KMS-11 (cell line): ENCODE results near the gene ITGB5.
"Not testable (repeated sequence)": the region's sequence is repeated elsewhere in the genome, so short reads cannot be mapped to it uniquely, and the experiment has no call there.

ENCODE experiments used
- H2AFZ ChIP-seq: fragments of 200-600 bp; sonication (generic); 2 replicates; pipeline ENCODE4 v1.6.1; 2016; ENCODE audit warnings: antibody characterized with exemption, mixed run types, low read depth
- H3K27ac ChIP-seq: fragments of 200-600 bp; sonication (generic); 2 replicates; pipeline ENCODE4 v1.6.1; 2016; ENCODE audit warnings: mild to moderate bottlenecking, mixed run types
- H3K27me3 ChIP-seq: fragments of 200-600 bp; sonication (generic); 2 replicates; pipeline ENCODE4 v1.6.1; 2017; ENCODE audit warnings: mild to moderate bottlenecking, low read depth, mixed run types, moderate library complexity; ENCODE audit not compliant: insufficient read depth
- H3K36me3 ChIP-seq: fragments of 200-600 bp; sonication (generic); 2 replicates; pipeline ENCODE4 v1.6.1; 2017; ENCODE audit warnings: mild to moderate bottlenecking, mixed run types; ENCODE audit not compliant: insufficient read depth
- H3K4me1 ChIP-seq: fragments of 200-600 bp; sonication (generic); 2 replicates; pipeline ENCODE4 v1.6.1; 2016; ENCODE audit warnings: mild to moderate bottlenecking, low read depth, mixed run types; ENCODE audit not compliant: poor library complexity, severe bottlenecking
- H3K4me2 ChIP-seq: fragments of 200-600 bp; sonication (generic); 2 replicates; pipeline ENCODE4 v1.7.0; 2016; ENCODE audit warnings: mild to moderate bottlenecking, mixed run types
- H3K4me3 ChIP-seq: fragments of 200-600 bp; sonication (generic); IDR thresholded peaks from 2 replicates; pipeline ENCODE4 v1.6.1; 2017; ENCODE audit warnings: low read depth, low read length, mixed read lengths; ENCODE audit not compliant: insufficient read depth
- H3K79me2 ChIP-seq: fragments of 200-600 bp; sonication (generic); 2 replicates; pipeline ENCODE4 v1.6.1; 2016; ENCODE audit warnings: low read depth, mixed run types; ENCODE audit not compliant: insufficient read depth
- H3K9ac ChIP-seq: fragments of 200-600 bp; sonication (generic); 2 replicates; pipeline ENCODE4 v1.6.1; 2016; ENCODE audit warnings: mild to moderate bottlenecking, mixed run types
- H4K20me1 ChIP-seq: fragments of 200-600 bp; sonication (generic); 2 replicates; pipeline ENCODE4 v1.6.1; 2016; ENCODE audit warnings: mild to moderate bottlenecking, mixed run types; ENCODE audit not compliant: insufficient read depth
- TF ChIP-seq, protein P1 (sequence below): fragments of 200-600 bp; sonication (generic); conservative IDR thresholded peaks from 2 replicates; pipeline ENCODE4 v1.6.1; 2017; ENCODE audit warnings: low read depth, mild to moderate bottlenecking, antibody characterized with exemption, low read length, moderate library complexity, mixed read lengths

Gene ITGB5

DNA sequence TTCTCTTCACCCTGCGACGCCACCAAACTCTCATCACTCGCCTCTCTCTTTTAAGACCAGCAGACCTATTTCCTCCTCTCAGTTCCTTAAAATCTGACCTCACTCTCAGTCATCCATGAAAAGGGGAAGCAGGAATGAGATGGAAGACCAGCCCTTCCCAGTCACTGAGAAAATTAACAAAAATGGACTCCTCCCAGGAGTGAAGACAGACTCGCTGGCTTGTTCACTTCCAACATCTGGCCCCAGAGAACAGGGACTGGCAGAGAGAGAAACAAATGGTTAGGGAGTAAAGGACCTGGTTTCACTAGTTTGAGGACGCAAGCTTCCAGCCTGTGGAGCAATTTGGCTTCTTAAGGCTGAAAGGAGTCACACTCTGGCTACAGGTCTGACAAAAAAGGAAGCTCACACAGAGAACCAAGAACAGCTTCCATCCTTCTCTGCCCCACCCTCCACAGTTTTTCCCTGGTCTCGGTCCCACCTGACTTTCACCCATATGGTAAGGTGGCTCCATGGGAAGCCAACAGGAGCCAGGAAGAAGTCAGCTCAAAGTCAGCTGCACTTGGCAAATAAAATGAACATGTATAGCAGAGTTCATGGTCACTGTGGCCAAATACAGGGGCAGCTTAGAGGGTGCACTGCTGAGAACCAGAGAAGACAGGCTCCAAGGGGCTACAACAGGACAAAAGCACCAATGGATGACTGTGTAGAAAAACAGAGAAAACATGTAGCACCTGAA, 57.2 kb downstream of the ITGB5 start:
- Histone ChIP-seq H3K79me2 (no peaks in the 10 kb centered on the region), H3K27ac (no peak overlapping the region)

GRCh38 chr3:124829178-124829818, 57.9 kb downstream of the ITGB5 start:
- Histone ChIP-seq H2AFZ (no peak overlapping the region), H3K27ac (no peak overlapping the region), H3K4me2 (no peak overlapping the region), H3K27me3 (no peaks in the 10 kb centered on the region), H3K4me1 (peaks cover 23% of the 10 kb centered on the region), H3K36me3 (no peaks in the 10 kb centered on the region), H4K20me1 (no peaks in the 10 kb centered on the region), H3K79me2 (no peaks in the 10 kb centered on the region), H3K4me3 (no peak overlapping the region), H3K9ac (no peak overlapping the region)
- TF ChIP-seq, protein P1, sequence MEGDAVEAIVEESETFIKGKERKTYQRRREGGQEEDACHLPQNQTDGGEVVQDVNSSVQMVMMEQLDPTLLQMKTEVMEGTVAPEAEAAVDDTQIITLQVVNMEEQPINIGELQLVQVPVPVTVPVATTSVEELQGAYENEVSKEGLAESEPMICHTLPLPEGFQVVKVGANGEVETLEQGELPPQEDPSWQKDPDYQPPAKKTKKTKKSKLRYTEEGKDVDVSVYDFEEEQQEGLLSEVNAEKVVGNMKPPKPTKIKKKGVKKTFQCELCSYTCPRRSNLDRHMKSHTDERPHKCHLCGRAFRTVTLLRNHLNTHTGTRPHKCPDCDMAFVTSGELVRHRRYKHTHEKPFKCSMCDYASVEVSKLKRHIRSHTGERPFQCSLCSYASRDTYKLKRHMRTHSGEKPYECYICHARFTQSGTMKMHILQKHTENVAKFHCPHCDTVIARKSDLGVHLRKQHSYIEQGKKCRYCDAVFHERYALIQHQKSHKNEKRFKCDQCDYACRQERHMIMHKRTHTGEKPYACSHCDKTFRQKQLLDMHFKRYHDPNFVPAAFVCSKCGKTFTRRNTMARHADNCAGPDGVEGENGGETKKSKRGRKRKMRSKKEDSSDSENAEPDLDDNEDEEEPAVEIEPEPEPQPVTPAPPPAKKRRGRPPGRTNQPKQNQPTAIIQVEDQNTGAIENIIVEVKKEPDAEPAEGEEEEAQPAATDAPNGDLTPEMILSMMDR, result no peak

More for the DNA sequence above, 57.2 kb downstream of the ITGB5 start:
- H3K4me2 ChIP-seq, result no peak overlapping the region
- no peak overlapping the region for H3K9ac ChIP-seq
- H3K4me1 ChIP-seq, result peaks cover 27% of the 10 kb centered on the region
- no peaks in the 10 kb centered on the region for H3K36me3 ChIP-seq
- H4K20me1 ChIP-seq, result no peaks in the 10 kb centered on the region
- no peaks in the 10 kb centered on the region for H3K27me3 ChIP-seq
- TF ChIP-seq, protein P1, result no peak
- H2AFZ ChIP-seq, result no peak overlapping the region
- H3K4me3 ChIP-seq, result no peak overlapping the region

DNA sequence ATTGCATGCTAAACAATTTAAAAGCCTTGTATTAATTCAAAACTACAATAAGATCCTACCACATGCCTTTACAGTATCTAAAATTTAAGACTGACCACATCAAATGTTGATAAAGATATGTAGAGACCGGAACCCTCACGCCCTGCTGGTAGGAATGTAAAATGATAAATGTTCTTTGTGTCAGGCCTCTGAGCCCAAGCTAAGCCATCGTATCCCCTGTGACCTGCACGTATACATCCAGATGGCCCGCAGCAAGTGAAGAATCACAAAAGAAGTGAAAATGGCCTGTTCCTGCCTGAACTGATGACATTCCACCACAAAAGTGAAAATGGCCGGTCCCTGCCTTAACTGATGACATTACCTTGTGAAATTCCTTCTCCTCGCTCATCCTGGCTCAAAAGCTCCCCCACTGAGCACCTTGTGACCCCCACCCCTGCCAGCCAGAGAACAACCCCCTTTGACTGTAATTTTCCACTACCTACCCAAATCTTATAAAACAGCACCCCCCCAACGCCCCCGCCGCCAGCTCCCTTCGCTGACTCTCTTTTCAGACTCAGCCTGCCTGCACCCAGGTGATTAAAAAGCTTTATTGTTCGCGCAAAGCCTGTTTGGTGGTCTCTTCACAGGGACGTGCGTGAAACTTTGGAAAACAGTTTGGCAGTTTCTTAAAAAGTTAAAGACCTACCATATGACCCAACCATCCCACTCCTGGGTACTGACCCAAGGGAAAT, 59.5 kb downstream of the ITGB5 start:
- H3K4me1 ChIP-seq, result peaks cover 12% of the 10 kb centered on the region
- H2AFZ ChIP-seq, H3K27ac ChIP-seq, H4K20me1 ChIP-seq, H3K36me3 ChIP-seq, H3K9ac ChIP-seq, H3K79me2 ChIP-seq, H3K27me3 ChIP-seq, H3K4me3 ChIP-seq: not testable (repeated sequence)
- 0 out of 2 replicates have a peak overlapping the region, but pooled peaks have one; percentile 19 for H3K4me2 ChIP-seq
- TF ChIP-seq, protein P1, result peak; percentile 24; the same call in 1 of the 2 replicates

GRCh38 chr3:124826703-124827102, 60.5 kb downstream of the ITGB5 start:
- H2AFZ ChIP-seq, result no peak overlapping the region
- no peaks in the 10 kb centered on the region for H3K27me3 ChIP-seq
- no peak overlapping the region for H3K9ac ChIP-seq
- H3K4me3 ChIP-seq, result no peak overlapping the region
- H3K79me2 ChIP-seq, result no peaks in the 10 kb centered on the region
- H3K4me1 ChIP-seq, result peaks cover 2% of the 10 kb centered on the region
- no peaks in the 10 kb centered on the region for H4K20me1 ChIP-seq
- TF ChIP-seq, protein P1, result no peak
- H3K4me2 ChIP-seq, result no peak overlapping the region
- H3K27ac ChIP-seq, result no peak overlapping the region
- H3K36me3 ChIP-seq, result no peaks in the 10 kb centered on the region
